ENCODE results near the gene D2HGDH.
"Not testable (repeated sequence)": the region's sequence is repeated elsewhere in the genome, so short reads cannot be mapped to it uniquely, and the experiment has no call there.

The D2HGDH gene

GRCh38 chr2:241815477-241816430 lies 81.3 kb downstream of the D2HGDH start:
- TF ChIP-seq POLR2AphosphoS5 (IDR thresholded peaks at IDR 0.05; ENCODE audit: low read depth, low read length) (no peak), POLR2A (IDR thresholded peaks at IDR 0.05; ENCODE audit: low read depth, low read length) (no peak), SPI1 (IDR thresholded peaks at IDR 0.05; ENCODE audit: low read depth, low read length) (no peak), PAX5 (IDR thresholded peaks at IDR 0.05; ENCODE audit: insufficient read depth, low read length, severe bottlenecking) (no peak), TAF1 (IDR thresholded peaks at IDR 0.05; ENCODE audit: low read depth, low read length) (no peak), POU2F2 (IDR thresholded peaks at IDR 0.05; ENCODE audit: low read depth, low read length) (no peak)
- peak; percentile 36 for DNase-seq (ENCODE audit: insufficient read length, low spot score)
- no peak for FAIRE-seq

GRCh38 chr2:241816431-241817121 lies 82.1 kb downstream of the D2HGDH start:
- DNase-seq (ENCODE audit: insufficient read length, low spot score) = peak; percentile 7
- no peak for TF ChIP-seq PAX5 (IDR thresholded peaks at IDR 0.05; ENCODE audit: insufficient read depth, low read length, severe bottlenecking)
- no peak for TF ChIP-seq POLR2AphosphoS5 (IDR thresholded peaks at IDR 0.05; ENCODE audit: low read depth, low read length)
- no peak for TF ChIP-seq TAF1 (IDR thresholded peaks at IDR 0.05; ENCODE audit: low read depth, low read length)
- no peak for TF ChIP-seq SPI1 (IDR thresholded peaks at IDR 0.05; ENCODE audit: low read depth, low read length)
- TF ChIP-seq POLR2A (IDR thresholded peaks at IDR 0.05; ENCODE audit: low read depth, low read length) = no peak
- TF ChIP-seq POU2F2 (IDR thresholded peaks at IDR 0.05; ENCODE audit: low read depth, low read length) = no peak
- FAIRE-seq = no peak

- DNase-seq (ENCODE audit: insufficient read length, low spot score) = peak; percentile 35
- no peak for TF ChIP-seq POLR2AphosphoS5 (IDR thresholded peaks at IDR 0.05; ENCODE audit: low read depth, low read length)
- no peak for TF ChIP-seq POLR2A (IDR thresholded peaks at IDR 0.05; ENCODE audit: low read depth, low read length)
- no peak for TF ChIP-seq SPI1 (IDR thresholded peaks at IDR 0.05; ENCODE audit: low read depth, low read length)
- TF ChIP-seq TAF1 (IDR thresholded peaks at IDR 0.05; ENCODE audit: low read depth, low read length) = no peak
- TF ChIP-seq PAX5 (IDR thresholded peaks at IDR 0.05; ENCODE audit: insufficient read depth, low read length, severe bottlenecking) = no peak
- no peak for TF ChIP-seq POU2F2 (IDR thresholded peaks at IDR 0.05; ENCODE audit: low read depth, low read length)
Measured at GRCh38 chr2:241817126-241817820, 82.8 kb downstream of the D2HGDH start.

GRCh38 chr2:241817821-241818215 lies 83.4 kb downstream of the D2HGDH start:
- FAIRE-seq; DNase-seq (ENCODE audit: insufficient read length, low spot score): not testable (repeated sequence)

More at GRCh38 chr2:241817126-241817820, 82.8 kb downstream of the D2HGDH start:
- FAIRE-seq = peak; percentile 31
